HepG2 (cell line): ENCODE measurements around the gene CDC26. TPM values are rescaled to one million over a fixed set of nuclear protein-coding genes. Genes with fewer than 3 reads are reported as not detected.

Experiments
- FOXK1 ChIP-seq: sonication (generic); formaldehyde crosslinking; IDR thresholded peaks from 2 replicates; pipeline ENCODE4 v1.4.0; 2020; ENCODE audit warnings: low read depth, missing genetic modification reagents, borderline replicate concordance
- HHEX ChIP-seq: IDR thresholded peaks from 2 replicates; pipeline ENCODE4 v1.6.1; 2016; ENCODE audit warnings: control low read depth
- HIVEP1 ChIP-seq: sonication (generic); formaldehyde crosslinking; IDR thresholded peaks from 2 replicates; pipeline ENCODE4 v1.4.0; 2020; ENCODE audit warnings: mild to moderate bottlenecking, missing genetic modification reagents
- HNRNPK ChIP-seq: fragments of 200-400 bp; formaldehyde crosslinking; IDR thresholded peaks from 2 replicates; pipeline ENCODE4 v1.6.1; 2018; ENCODE audit warnings: low read length, low read depth, moderate library complexity, mild to moderate bottlenecking; ENCODE audit not compliant: poor library complexity, severe bottlenecking
- KAT7 ChIP-seq: IDR thresholded peaks from 2 replicates; pipeline ENCODE4 v1.6.1; 2018; ENCODE audit warnings: borderline replicate concordance, missing compliant biosample characterization
- POLR2A ChIP-seq, 2 experiments: IDR thresholded peaks; 2 replicates each; pipeline ENCODE4 v1.6.1; 2011; ENCODE audit warnings: low read depth in 2 of 2, low read length in 2 of 2, mild to moderate bottlenecking in 1 of 2, moderate library complexity in 1 of 2; ENCODE audit not compliant: insufficient read depth in 1 of 2
- PPARG ChIP-seq: conservative IDR thresholded peaks from 2 replicates; pipeline ENCODE4 v1.6.1; 2016; ENCODE audit warnings: missing biosample characterization, missing genetic modification reagents
- RXRA ChIP-seq: sonication (generic); formaldehyde crosslinking; IDR thresholded peaks from 2 replicates; pipeline ENCODE4 v1.5.1; 2020; ENCODE audit warnings: missing genetic modification reagents
- ZBTB25 ChIP-seq: IDR thresholded peaks from 2 replicates; pipeline ENCODE4 v1.6.1; 2018; ENCODE audit warnings: missing genetic modification reagents
- ZBTB34 ChIP-seq: sonication (generic); formaldehyde crosslinking; IDR thresholded peaks from 2 replicates; pipeline ENCODE4 v1.8.0; 2022; ENCODE audit warnings: mild to moderate bottlenecking, missing genetic modification reagents
- ZBTB39 ChIP-seq: sonication (generic); formaldehyde crosslinking; IDR thresholded peaks from 2 replicates; pipeline ENCODE4 v1.5.0; 2020; ENCODE audit warnings: missing genetic modification reagents
- ZNF180 ChIP-seq: sonication (generic); formaldehyde crosslinking; IDR thresholded peaks from 2 replicates; pipeline ENCODE4 v1.4.0; 2020; ENCODE audit warnings: low read depth, missing genetic modification reagents, borderline replicate concordance
- ZNF275 ChIP-seq: sonication (generic); formaldehyde crosslinking; IDR thresholded peaks from 2 replicates; pipeline ENCODE4 v1.8.0; 2022; ENCODE audit warnings: missing genetic modification reagents, mild to moderate bottlenecking, inconsistent platforms, borderline replicate concordance
- ZNF292 ChIP-seq: sonication (generic); formaldehyde crosslinking; IDR thresholded peaks from 2 replicates; pipeline ENCODE4 v1.8.1; 2022; ENCODE audit warnings: mild to moderate bottlenecking, low read depth, missing genetic modification reagents, borderline replicate concordance
- ZNF350 ChIP-seq: sonication (generic); formaldehyde crosslinking; IDR thresholded peaks from 2 replicates; pipeline ENCODE4 v1.4.0; 2020; ENCODE audit warnings: mild to moderate bottlenecking, low read depth, missing genetic modification reagents, borderline replicate concordance
- ZNF660 ChIP-seq: sonication (generic); formaldehyde crosslinking; IDR thresholded peaks from 2 replicates; pipeline ENCODE4 v1.5.1; 2020; ENCODE audit warnings: mild to moderate bottlenecking, low read depth, missing genetic modification reagents, borderline replicate concordance
- polyA plus RNA-seq, 8 experiments: library from polyadenylated mRNA; depleted of rRNA in 3 of 8; stranded (reverse) in 7 of 8; unstranded in 1 of 8; fragments of >200 nt; fragmentation: Illumina TruSeq in 4 of 8; extraction: Trizol in 4 of 8; gene quantifications; 2 replicates each; pipeline versions ENCODE4 v1.2.1 to v1.2.3, GENCODE V29; 2011 to 2016; ENCODE audit warnings: low read depth in 4 of 8, missing spikeins in 1 of 8, mixed read lengths in 1 of 8; ENCODE audit not compliant: insufficient read depth in 1 of 8
- total RNA-seq, 5 experiments: library from RNA; depleted of rRNA; stranded (reverse); fragments of >200 nt; fragmentation: Illumina TruSeq; extraction: Trizol; gene quantifications; 2 replicates each; pipeline ENCODE4 v1.2.3, GENCODE V29; 2016; ENCODE audit warnings: low read depth in 1 of 5
- TF ChIP-seq, protein P1 (sequence below): sonication (generic); formaldehyde crosslinking; IDR thresholded peaks from 2 replicates; pipeline ENCODE4 v1.5.0; 2020; ENCODE audit warnings: missing genetic modification reagents

The CDC26 gene
- total and polyA plus RNA-seq, 2 of the 13 experiments (the other 11 are each of a cell fraction or from before 2014, with no cell fraction given): 26.6 to 57.9 TPM

DNA sequence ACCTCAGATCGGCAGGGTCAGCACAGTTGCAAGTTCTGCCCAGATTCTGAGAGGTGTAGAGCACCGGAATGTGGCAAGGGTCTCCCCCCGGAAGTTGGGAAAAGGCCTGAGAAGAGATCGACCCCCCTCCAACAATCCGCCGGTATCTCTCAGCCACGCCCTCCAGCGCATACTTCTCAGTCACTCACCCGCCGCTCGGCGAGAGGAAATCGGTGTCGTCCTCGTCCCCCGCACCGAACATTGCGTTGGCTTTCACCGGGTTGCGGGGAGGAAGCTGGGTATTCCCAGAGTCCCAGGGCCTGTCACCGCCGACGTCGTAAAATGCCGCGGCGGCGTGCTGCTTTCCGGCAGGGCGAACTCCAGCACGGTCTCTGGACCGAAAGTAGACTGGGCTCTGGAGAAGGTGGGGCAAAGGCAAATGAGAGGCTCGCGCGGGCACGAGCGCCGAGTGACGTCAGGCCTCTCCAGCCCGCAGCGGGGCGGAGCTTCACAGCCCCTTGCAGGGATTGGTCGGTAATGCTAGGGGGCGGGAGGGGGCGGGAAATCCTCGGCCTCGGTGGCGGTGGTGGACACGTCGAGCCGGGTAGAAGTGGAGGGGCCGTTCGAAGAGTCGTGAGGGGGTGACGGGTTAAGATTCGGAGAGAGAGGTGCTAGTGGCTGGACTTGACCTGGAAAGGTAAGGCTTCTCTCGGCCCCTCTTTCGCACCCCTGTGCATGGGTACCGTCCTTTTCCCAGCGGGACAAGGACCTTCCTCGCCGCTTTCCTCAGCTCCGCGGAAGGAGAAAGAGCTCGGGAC is 54.2 kb downstream of the CDC26 start, which contains the start of the genes FKBP15 and SLC31A1 (continued):
- TF ChIP-seq ZNF180 (CRISPR knock-in tag): no peak
- peak; percentile 70 for TF ChIP-seq PPARG
- TF ChIP-seq HHEX (CRISPR knock-in tag): no peak
- peak; percentile 51; the same call in 1 of the 2 replicates for TF ChIP-seq ZNF292 (CRISPR knock-in tag)
- peak; percentile 81 for TF ChIP-seq HIVEP1
- peak; percentile 99 for TF ChIP-seq ZBTB25
- peak; percentile 91 to 93 for TF ChIP-seq POLR2A (IDR thresholded peaks at IDR 0.05; ENCODE audit: insufficient read depth in 1 of 2, low read depth in 2 of 2, low read length in 2 of 2)
- peak; percentile 79 for TF ChIP-seq KAT7 (CRISPR knock-in tag)
- TF ChIP-seq FOXK1 (CRISPR knock-in tag): peak; percentile 69; the same call in 1 of the 2 replicates
- peak; percentile 58; the same call in 1 of the 2 replicates for TF ChIP-seq ZNF350 (CRISPR knock-in tag)
- peak; percentile 48 for TF ChIP-seq HNRNPK
- peak; percentile 22; the same call in 1 of the 2 replicates for TF ChIP-seq ZNF275 (CRISPR knock-in tag)
- TF ChIP-seq ZBTB39 (CRISPR knock-in tag): 0 out of 2 replicates have a peak, but pooled peaks have one; percentile 68
- TF ChIP-seq, protein P1, sequence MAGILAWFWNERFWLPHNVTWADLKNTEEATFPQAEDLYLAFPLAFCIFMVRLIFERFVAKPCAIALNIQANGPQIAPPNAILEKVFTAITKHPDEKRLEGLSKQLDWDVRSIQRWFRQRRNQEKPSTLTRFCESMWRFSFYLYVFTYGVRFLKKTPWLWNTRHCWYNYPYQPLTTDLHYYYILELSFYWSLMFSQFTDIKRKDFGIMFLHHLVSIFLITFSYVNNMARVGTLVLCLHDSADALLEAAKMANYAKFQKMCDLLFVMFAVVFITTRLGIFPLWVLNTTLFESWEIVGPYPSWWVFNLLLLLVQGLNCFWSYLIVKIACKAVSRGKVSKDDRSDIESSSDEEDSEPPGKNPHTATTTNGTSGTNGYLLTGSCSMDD: no peak
- no peak for TF ChIP-seq ZNF660 (CRISPR knock-in tag)
- TF ChIP-seq ZBTB34 (CRISPR knock-in tag): no peak
- TF ChIP-seq RXRA: peak; percentile 37; the same call in 1 of the 2 replicates
